Activated naive CD4-positive, alpha-beta T cell treated with anti-CD3 and anti-CD28 coated beads for 36 hours (primary cell): ENCODE results near the gene PLAAT5. TPM values are rescaled to one million over a fixed set of nuclear protein-coding genes. Genes with fewer than 3 reads are reported as not detected.
"Not testable (repeated sequence)": the region's sequence is repeated elsewhere in the genome, so short reads cannot be mapped to it uniquely, and the experiment has no call there.

ENCODE experiments used
- CTCF ChIA-PET: fragments of 350-600 bp; sonication (Branson Sonifier 250); formaldehyde crosslinking; loops from one replicate; lab custom pipeline; 2021; ENCODE audit warnings: antibody characterized with exemption; lab: Charles Lee
- DNase-seq: peaks from one replicate; pipeline ENCODE4 v3.0.0-alpha.2; 2020
- H3K27ac Mint-ChIP-seq: one replicate; pipeline ENCODE4 v1.8.0; 2021; ENCODE audit warnings: mild to moderate bottlenecking, mixed read lengths
- H3K27me3 Mint-ChIP-seq: one replicate; pipeline ENCODE4 v1.8.0; 2021; ENCODE audit warnings: low read depth, mixed read lengths
- H3K36me3 Mint-ChIP-seq: one replicate; pipeline ENCODE4 v1.8.0; 2021; ENCODE audit warnings: low read depth, mixed read lengths
- H3K4me1 Mint-ChIP-seq: one replicate; pipeline ENCODE4 v1.8.0; 2021; ENCODE audit warnings: low read depth, mixed read lengths
- H3K4me3 Mint-ChIP-seq: one replicate; pipeline ENCODE4 v1.8.0; 2021; ENCODE audit warnings: mild to moderate bottlenecking, moderate library complexity, mixed read lengths
- H3K9me3 Mint-ChIP-seq: one replicate; pipeline ENCODE4 v1.8.0; 2021; ENCODE audit warnings: mixed read lengths
- intact Hi-C: fragments of 100-400 bp; cut with micrococcal nuclease; formaldehyde crosslinking; loops from one replicate; pipeline ENCODE4 v1.15.1; 2023
- total RNA-seq, 2 experiments: library from RNA; stranded (reverse); gene quantifications; one replicate each; pipeline ENCODE4 v1.2.3, GENCODE V29; 2021

Gene PLAAT5
- total RNA-seq, 2 experiments from 2014 or later: not detected

DNA sequence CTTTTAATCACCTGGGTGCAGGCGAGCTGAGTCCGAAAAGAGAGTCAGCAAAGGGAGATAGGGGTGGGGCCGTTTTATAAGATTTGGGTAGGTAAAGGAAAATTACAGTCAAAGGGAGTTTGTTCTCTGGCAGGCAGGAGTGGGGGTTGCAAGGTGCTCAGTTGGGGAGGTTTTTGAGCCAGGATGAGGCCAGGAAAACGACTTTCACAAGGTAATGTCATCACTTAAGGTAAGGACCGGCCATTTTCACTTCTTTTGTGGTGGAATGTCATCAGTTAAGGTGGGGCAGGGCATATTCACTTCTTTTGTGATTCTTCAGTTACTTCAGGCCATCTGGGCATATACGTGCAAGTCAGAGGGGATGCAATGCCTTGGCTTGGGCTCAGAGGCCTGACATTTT is 38.4 kb upstream of the PLAAT5 start:
- H3K27me3 Mint-ChIP-seq, H3K36me3 Mint-ChIP-seq, DNase-seq, H3K27ac Mint-ChIP-seq, H3K9me3 Mint-ChIP-seq, H3K4me3 Mint-ChIP-seq, intact Hi-C loops: not testable (repeated sequence)
- CTCF ChIA-PET: interaction anchor here (1.2 kb wide), 1 partner anchor 9 kb away, joined by 3 read pairs; no protein-coding TSS in a partner anchor
- H3K4me1 Mint-ChIP-seq: peaks cover 50% of the 10 kb centered on the region

DNA sequence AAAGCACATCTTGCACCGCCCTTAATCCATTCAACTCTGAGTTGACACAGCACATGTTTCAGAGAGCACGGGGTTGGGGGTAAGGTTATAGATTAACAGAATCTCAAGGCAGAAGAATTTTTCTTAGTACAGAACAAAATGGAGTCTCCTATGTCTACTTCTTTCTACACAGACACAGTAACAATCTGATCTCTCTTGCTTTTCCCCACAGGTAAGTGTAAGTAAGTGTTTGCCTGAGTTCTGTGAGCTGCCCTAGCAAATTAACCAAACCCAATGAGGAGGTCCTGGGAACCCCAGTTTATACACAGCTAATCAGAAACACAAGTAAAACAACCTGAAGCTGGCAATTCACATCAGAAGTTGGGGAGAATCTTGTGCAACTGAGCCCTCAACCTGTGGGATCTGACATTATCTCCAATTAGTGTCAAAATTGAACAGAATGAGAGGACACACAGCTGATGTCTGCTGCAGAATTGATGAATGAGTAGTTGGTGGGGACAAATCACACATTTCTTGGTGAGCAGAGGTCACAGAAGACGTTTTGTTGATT is 37.8 kb upstream of the PLAAT5 start:
- CTCF ChIA-PET: interaction anchor here (0.7 to 1.2 kb wide), 2 partner anchors 9 to 100 kb away, joined by 3 read pairs; no protein-coding TSS in a partner anchor
- intact Hi-C loops, DNase-seq, H3K36me3 Mint-ChIP-seq, H3K9me3 Mint-ChIP-seq, H3K4me3 Mint-ChIP-seq, H3K27me3 Mint-ChIP-seq, H3K27ac Mint-ChIP-seq: not testable (repeated sequence)
- H3K4me1 Mint-ChIP-seq: peaks cover 44% of the 10 kb centered on the region

DNA sequence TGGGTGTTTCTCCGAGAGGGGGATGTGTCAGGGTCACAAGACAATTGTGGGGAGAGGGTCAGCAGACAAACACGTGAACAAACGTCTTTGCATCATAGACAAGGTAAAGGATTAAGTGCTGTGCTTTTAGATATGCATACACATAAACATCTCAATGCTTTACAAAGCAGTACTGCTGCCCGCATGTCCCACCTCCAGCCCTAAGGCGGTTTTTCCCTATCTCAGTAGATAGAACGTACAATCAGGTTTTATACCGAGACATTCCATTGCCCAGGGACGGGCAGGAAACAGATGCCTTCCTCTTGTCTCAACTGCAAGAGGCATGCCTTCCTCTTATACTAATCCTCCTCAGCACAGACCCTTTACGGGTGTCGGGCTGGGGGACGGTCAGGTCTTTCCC is 37.2 kb upstream of the PLAAT5 start:
- H3K27ac Mint-ChIP-seq, H3K27me3 Mint-ChIP-seq, CTCF ChIA-PET, H3K4me3 Mint-ChIP-seq, H3K36me3 Mint-ChIP-seq, DNase-seq, H3K9me3 Mint-ChIP-seq, intact Hi-C loops: not testable (repeated sequence)
- peaks cover 38% of the 10 kb centered on the region for H3K4me1 Mint-ChIP-seq

DNA sequence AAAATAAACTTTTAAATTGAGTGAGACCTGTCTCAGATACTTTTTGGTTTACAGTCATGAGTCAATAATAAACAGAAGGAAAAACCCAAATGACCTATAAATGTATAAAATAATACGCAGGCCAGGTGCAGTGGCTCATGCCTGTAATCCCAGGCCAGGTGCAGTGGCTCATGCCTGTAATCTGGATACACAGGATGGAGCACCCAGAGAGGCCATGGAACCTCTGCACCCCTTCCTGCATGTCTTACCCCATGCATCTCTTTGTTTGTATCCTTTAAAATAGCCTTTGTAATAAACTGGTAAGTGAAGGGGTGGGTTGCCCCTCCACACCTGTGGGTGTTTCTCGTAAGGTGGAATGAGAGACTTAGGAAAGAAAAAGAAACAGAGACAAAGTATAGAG is 36.7 kb upstream of the PLAAT5 start:
- Mint-ChIP-seq H3K36me3 (no peaks in the 10 kb centered on the region), H3K27me3 (no peaks in the 10 kb centered on the region), H3K9me3 (no peaks in the 10 kb centered on the region), H3K4me3 (no peak overlapping the region), H3K27ac (no peak overlapping the region), H3K4me1 (peaks cover 33% of the 10 kb centered on the region)
- DNase-seq: no peak
- intact Hi-C loops: no loop called here
- CTCF ChIA-PET: interaction anchor here (0.6 kb wide), 1 partner anchor 625 kb away, joined by 7 read pairs; no protein-coding TSS in a partner anchor

DNA sequence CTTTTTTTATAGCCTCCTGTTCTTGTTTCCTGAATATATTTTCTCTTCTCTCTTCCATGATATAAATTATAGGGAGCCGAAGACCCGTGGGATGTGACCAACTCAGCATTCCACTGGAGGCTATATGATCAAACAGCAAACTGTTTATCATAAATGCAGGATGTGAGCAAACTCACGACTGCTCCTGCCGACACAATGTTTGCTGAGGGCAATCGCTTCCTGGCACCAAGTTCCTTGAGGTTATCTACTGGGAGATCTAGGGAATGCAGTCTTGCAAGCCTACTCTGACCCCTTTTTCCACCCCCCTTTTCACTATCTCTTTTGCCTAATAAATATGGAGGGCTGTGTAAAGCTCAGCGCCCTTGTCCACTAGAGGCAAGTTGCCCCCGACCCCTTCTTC is 32.2 kb upstream of the PLAAT5 start:
- H3K27ac Mint-ChIP-seq: no peak overlapping the region
- no peaks in the 10 kb centered on the region for H3K27me3 Mint-ChIP-seq
- H3K36me3 Mint-ChIP-seq: no peaks in the 10 kb centered on the region
- no peaks in the 10 kb centered on the region for H3K9me3 Mint-ChIP-seq
- CTCF ChIA-PET: no interaction called here
- peaks cover 8% of the 10 kb centered on the region for H3K4me1 Mint-ChIP-seq
- no peak for DNase-seq
- intact Hi-C loops: no loop called here
- no peak overlapping the region for H3K4me3 Mint-ChIP-seq

DNA sequence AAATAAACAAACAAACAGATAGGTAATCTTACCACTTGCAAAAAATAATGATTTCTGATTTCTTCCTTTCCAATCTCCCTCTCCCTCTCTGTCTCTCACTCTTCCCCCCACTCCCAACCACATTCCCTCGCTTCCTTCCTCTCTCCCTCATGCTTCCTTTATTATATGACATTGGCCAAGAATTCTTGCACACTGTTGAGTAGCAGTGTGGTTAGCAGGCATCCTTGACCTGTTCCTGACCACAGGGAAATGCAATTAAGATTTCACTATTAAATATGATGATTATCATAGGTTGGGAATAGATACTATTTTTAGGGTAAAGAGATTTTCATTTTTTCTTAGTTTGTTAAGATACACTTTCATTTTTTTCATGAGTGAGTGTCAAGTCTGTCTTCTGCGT is 30.9 kb upstream of the PLAAT5 start:
- CTCF ChIA-PET: no interaction called here
- no peak overlapping the region for H3K27ac Mint-ChIP-seq

DNA sequence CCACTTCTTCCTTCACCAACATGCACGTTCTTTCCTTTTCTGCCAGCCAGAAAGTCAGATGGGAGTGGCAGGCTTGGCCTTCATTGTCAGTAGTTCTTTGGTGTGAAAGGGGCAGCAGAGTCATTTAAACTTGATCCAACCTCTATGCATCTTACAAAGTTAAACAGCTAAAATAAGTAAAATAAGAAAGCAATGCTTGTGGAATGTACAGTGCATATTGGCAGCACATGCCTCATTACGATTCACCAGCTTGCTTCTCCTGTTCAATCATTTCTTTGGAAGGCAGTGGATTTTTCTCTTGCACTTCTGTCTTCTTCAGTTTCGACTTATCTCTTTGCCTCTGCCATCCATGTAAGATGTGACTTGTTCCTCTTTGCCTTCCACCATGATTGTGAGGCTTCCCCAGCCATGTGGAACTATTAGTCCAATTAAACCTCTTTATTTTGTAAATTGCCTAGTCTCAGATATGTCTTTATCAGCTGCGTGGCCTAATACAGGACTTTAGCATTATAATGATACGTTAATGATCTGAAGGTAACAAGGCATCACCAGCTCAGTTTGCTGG is 29.7 kb upstream of the PLAAT5 start:
- CTCF ChIA-PET: interaction anchor here (1.2 kb wide), 1 partner anchor 8 kb away, joined by 3 read pairs; no protein-coding TSS in a partner anchor
- H3K27me3 Mint-ChIP-seq: no peaks in the 10 kb centered on the region
- DNase-seq: no peak
- H3K9me3 Mint-ChIP-seq: no peaks in the 10 kb centered on the region
- intact Hi-C loops: no loop called here
- H3K27ac Mint-ChIP-seq: no peak overlapping the region
- H3K4me3 Mint-ChIP-seq: no peak overlapping the region
- no peaks in the 10 kb centered on the region for H3K36me3 Mint-ChIP-seq
- peaks cover 6% of the 10 kb centered on the region for H3K4me1 Mint-ChIP-seq

More for the DNA sequence above, 30.9 kb upstream of the PLAAT5 start:
- Mint-ChIP-seq H3K9me3 (no peaks in the 10 kb centered on the region), H3K4me1 (peaks cover 6% of the 10 kb centered on the region), H3K27me3 (no peaks in the 10 kb centered on the region), H3K36me3 (no peaks in the 10 kb centered on the region), H3K4me3 (no peak overlapping the region)
- no peak for DNase-seq
- intact Hi-C loops: no loop called here

DNA sequence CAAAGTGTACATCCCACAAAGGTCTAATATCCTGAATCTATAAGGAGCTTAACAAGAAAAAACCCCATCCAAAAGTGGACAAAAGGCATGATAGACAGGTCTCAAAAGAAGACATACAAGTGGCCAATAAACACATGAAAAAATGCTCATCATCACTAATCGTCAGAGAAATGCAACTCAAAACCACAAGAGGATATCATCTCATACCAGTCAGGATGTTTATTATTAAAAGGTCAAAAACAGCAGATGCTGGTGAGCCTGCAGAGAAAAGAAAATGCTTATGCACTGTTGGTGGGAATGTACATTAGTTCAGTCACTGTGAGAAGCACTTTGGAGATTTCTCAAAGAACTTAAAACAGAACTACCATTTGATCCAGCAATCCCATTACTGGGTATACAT is 27.6 kb upstream of the PLAAT5 start:
- Mint-ChIP-seq H3K27me3 (no peaks in the 10 kb centered on the region), H3K36me3 (no peaks in the 10 kb centered on the region), H3K27ac (no peak overlapping the region), H3K4me3 (no peak overlapping the region), H3K4me1 (peaks cover 6% of the 10 kb centered on the region), H3K9me3 (no peaks in the 10 kb centered on the region)
- intact Hi-C loops: no loop called here
- CTCF ChIA-PET: interaction anchor here (0.6 kb wide), 1 partner anchor 8 kb away, joined by 3 read pairs; no protein-coding TSS in a partner anchor
- DNase-seq: no peak

DNA sequence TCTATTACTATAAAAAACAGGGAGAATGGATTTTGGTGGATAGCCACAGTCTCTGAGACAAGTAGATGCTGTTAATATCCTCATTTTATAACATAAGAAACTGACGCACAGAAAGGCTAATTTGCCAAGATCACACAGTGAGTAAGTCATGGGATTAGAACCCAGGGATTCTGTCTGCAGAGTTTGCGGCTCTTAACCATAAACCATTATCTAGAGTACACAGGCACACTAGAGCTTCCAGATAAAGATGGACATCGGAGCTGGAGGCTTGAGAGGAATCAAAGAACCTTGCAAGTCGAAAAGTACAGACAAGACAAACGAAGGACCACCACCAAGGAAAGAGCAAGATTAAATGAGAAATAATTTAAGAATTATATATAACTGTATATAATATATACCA is 26.2 kb upstream of the PLAAT5 start:
- no peak overlapping the region for H3K4me3 Mint-ChIP-seq
- H3K9me3 Mint-ChIP-seq: no peaks in the 10 kb centered on the region
- H3K27ac Mint-ChIP-seq: no peak overlapping the region
- no peaks in the 10 kb centered on the region for H3K27me3 Mint-ChIP-seq
- intact Hi-C loops: no loop called here
- CTCF ChIA-PET: no interaction called here
- H3K4me1 Mint-ChIP-seq: peaks cover 6% of the 10 kb centered on the region
- no peaks in the 10 kb centered on the region for H3K36me3 Mint-ChIP-seq
- DNase-seq: no peak

DNA sequence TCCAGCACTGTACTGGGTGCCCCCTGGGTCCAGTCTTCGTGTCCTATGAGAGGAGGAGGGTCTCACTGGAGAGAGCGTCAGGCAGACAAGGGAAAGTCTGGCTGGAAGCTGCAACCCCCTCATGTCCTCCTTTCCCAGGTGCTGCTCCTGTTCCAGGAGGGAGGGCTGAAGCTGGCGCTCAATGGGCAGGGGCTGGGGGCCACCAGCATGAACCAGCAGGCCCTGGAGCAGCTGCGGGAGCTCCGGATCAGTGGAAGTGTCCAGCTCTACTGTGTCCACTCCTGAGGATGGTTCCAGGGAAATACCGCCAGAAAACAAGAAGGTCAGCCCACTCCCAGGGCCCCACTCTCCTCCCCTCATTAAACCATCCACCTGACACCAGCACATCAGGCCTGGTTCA is 25.1 kb upstream of the PLAAT5 start:
- H3K4me1 Mint-ChIP-seq: peaks cover 6% of the 10 kb centered on the region
- H3K9me3 Mint-ChIP-seq: no peaks in the 10 kb centered on the region
- CTCF ChIA-PET: no interaction called here
- no peak overlapping the region for H3K27ac Mint-ChIP-seq
- no peaks in the 10 kb centered on the region for H3K36me3 Mint-ChIP-seq
- H3K27me3 Mint-ChIP-seq: no peaks in the 10 kb centered on the region
- H3K4me3 Mint-ChIP-seq: no peak overlapping the region
- intact Hi-C loops: no loop called here
- no peak for DNase-seq

DNA sequence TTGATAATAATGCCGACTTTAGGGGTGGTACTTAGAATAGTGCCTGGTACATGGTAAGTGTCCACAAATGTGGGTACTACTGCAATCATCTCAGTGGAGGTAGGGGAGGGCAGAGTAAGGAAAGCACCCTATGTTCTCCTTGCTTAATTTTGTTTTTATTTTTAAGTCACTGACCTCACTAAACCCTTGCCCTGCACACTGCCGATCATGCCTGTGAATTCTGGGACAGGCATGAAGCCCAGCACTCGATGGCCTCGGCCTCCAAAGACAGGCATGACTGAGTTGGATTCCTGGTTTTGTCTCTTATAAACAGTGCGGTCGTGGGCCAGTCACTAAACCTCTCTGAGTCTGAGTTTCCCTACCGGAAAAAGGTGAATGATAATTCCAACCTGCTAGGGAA is 21.8 kb upstream of the PLAAT5 start:
- CTCF ChIA-PET: interaction anchor here (1.0 kb wide), 1 partner anchor 226 kb away, joined by 3 read pairs; no protein-coding TSS in a partner anchor
- no peak overlapping the region for H3K4me3 Mint-ChIP-seq
- intact Hi-C loops: no loop called here
- no peaks in the 10 kb centered on the region for H3K9me3 Mint-ChIP-seq
- H3K4me1 Mint-ChIP-seq: no peaks in the 10 kb centered on the region
- no peaks in the 10 kb centered on the region for H3K27me3 Mint-ChIP-seq
- no peak overlapping the region for H3K27ac Mint-ChIP-seq
- DNase-seq: no peak
- H3K36me3 Mint-ChIP-seq: no peaks in the 10 kb centered on the region

DNA sequence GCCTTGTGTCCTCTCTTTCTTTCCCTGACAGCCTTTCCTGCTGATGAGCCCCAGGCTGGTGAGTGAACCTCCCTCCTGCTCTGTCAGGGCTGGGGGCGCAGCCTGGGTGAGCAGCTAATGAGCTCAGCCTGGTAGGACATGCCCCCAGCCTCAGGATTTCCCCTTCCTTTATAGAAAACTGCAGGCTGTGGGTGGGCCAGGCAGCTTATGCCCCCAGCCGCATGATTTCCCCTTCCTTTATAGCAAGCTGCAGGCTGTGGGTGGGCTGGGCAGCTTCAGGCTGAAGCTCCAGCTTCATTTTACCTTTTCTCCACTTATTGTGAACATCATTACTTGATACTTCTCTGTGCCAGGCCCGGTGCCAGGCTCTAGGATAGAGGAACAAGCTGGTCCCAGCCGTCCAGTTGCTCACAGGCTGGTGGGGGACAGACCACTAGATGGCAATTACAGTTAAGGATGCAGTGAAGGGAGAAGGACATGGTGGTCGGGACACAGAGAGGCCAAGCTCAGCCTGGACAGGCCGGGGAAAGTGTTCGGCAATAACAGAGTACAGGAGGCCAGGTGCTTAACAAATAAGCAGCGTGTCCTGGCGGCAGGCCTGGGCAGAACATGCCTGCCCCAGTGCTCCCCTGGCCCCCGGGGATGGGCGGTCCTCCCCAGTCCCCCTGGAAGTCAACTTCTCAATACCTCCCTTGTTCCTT is 20.2 kb upstream of the PLAAT5 start:
- no peaks in the 10 kb centered on the region for H3K27me3 Mint-ChIP-seq
- no peak overlapping the region for H3K27ac Mint-ChIP-seq
- H3K9me3 Mint-ChIP-seq: no peaks in the 10 kb centered on the region
- peaks cover 4% of the 10 kb centered on the region for H3K4me1 Mint-ChIP-seq
- H3K36me3 Mint-ChIP-seq: no peaks in the 10 kb centered on the region
- H3K4me3 Mint-ChIP-seq: no peak overlapping the region
- no peak for DNase-seq
- CTCF ChIA-PET: no interaction called here
- intact Hi-C loops: no loop called here
